Rectal smooth muscle tissue (tissue), 1 donor: ENCODE results near the gene DIP2C.

Experiments used
- H3K27ac ChIP-seq: one replicate; pipeline ENCODE4 v1.7.0; 2013; ENCODE audit warnings: low read depth, low read length, inconsistent platforms
- H3K27me3 ChIP-seq: one replicate; pipeline ENCODE4 v1.7.0; 2013; ENCODE audit warnings: low read length; ENCODE audit not compliant: control insufficient read depth, insufficient read depth
- H3K36me3 ChIP-seq: one replicate; pipeline ENCODE4 v1.7.0; 2013; ENCODE audit warnings: low read length; ENCODE audit not compliant: control insufficient read depth, insufficient read depth
- H3K4me1 ChIP-seq: one replicate; pipeline ENCODE4 v1.7.0; 2013; ENCODE audit warnings: low read length; ENCODE audit not compliant: control insufficient read depth, insufficient read depth
- H3K4me3 ChIP-seq: one replicate; pipeline ENCODE4 v1.7.0; 2013; ENCODE audit warnings: low read length
- H3K9ac ChIP-seq: one replicate; pipeline ENCODE4 v1.7.0; 2013; ENCODE audit warnings: low read length

DIP2C gene

DNA sequence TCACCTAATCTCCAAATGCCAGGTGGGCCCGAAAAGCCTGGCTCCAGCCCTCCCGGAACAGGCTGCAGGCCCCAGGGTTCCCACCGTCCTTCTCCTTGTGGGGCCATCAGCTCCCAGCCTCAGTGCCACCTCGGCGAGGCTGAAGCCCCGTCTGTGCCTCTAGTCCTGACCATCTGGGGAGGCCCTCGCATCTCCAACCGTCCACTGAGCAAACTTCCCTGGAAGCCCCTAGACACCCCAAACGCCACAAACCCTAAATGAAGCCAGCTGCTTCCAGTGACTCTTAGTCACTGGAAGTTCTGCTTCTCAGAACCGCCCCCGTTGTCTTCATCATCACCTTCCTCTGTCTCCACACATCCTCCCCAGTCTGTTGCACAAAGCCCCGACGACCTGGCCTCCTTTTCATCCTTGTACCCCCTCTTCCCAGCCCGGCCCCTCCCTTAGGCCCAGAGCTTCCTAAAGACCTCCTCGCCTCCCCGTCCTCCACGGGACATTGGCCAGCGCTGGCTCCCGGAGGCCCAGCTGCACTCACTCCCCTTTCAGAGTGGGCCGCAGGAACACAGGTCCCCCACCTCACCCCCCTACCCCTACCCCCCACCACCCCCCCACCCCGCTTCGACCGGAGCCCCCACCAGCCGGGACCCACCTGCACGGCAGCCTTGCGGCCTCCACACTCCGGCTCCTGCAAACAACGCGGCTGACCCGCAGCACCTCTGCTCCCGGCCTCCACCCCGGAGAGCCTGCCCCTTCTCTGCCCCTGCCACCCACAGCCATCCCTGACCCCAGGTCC lies 1.1 kb upstream of the DIP2C start:
- H3K36me3 ChIP-seq, result no peaks in the 10 kb centered on the region
- H3K9ac ChIP-seq, result peak overlapping the region; percentile 76
- peak overlapping the region; percentile 91 for H3K27ac ChIP-seq
- peaks cover 14% of the 10 kb centered on the region for H3K4me1 ChIP-seq
- H3K27me3 ChIP-seq, result no peaks in the 10 kb centered on the region
- H3K4me3 ChIP-seq, result peak overlapping the region; percentile 66

DNA sequence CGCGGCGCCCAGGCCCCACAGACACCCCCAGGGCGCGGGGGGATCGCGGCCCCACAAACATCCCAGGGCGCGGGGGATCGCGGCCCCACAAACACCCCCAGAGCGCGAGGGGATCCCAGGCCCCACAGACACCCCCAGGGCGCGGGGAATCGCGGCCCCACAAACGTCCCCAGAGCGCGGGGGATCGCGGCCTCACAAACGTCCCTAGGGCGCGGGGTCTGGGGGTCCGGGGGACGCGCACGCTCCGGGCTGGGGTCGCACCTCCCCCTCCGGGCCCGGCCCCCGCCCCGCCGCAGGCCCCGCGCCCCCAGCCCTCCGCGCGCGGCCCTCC lies 382 bp downstream of the DIP2C start:
- H3K4me3 ChIP-seq, result peak overlapping the region; percentile 70
- no peaks in the 10 kb centered on the region for H3K36me3 ChIP-seq
- H3K4me1 ChIP-seq, result peaks cover 20% of the 10 kb centered on the region
- H3K27ac ChIP-seq, result peak overlapping the region; percentile 93
- no peaks in the 10 kb centered on the region for H3K27me3 ChIP-seq
- peak overlapping the region; percentile 13 for H3K9ac ChIP-seq

DNA sequence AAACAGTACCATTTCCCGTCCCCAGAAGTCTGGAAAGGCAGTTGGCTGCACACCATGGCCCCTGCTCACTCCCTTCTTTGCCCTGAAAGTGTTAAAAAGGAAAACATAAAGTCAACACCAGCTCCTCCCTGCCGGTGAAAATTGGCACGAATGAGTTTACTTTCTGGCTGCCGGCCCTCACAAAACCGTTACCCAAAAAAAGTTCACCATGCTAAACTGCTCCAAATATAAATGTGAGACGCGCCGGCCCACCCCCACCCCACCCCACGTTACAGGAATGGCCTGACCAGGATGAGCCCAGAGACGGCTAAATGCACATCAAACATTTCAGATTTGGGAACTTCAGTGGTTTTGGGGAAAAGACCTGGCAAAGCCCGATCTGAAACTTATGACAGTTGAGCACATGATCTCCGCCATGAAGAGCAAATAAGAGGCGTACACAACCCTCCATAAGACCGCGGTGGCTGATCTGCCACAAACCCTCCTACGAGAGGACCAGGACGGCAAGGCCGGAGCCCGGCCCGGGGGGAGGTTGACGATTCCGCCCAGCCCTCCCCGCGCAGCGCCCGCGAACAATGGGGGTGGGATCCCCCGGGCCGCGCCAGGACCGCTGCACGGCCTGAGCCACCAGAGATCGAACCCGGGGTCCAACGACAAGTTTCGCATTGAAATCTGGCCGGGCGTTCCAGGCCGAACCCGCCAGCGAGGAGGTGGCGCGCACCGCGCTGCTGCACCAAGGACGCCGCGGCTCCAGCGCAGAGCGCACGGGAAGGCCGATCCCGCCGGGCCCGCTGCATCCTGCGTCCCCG lies 952 bp downstream of the DIP2C start:
- H3K9ac ChIP-seq, result peak overlapping the region; percentile 13
- no peaks in the 10 kb centered on the region for H3K27me3 ChIP-seq
- H3K4me3 ChIP-seq, result peak overlapping the region; percentile 70
- no peaks in the 10 kb centered on the region for H3K36me3 ChIP-seq
- H3K27ac ChIP-seq, result peak overlapping the region; percentile 93
- H3K4me1 ChIP-seq, result peaks cover 23% of the 10 kb centered on the region

DNA sequence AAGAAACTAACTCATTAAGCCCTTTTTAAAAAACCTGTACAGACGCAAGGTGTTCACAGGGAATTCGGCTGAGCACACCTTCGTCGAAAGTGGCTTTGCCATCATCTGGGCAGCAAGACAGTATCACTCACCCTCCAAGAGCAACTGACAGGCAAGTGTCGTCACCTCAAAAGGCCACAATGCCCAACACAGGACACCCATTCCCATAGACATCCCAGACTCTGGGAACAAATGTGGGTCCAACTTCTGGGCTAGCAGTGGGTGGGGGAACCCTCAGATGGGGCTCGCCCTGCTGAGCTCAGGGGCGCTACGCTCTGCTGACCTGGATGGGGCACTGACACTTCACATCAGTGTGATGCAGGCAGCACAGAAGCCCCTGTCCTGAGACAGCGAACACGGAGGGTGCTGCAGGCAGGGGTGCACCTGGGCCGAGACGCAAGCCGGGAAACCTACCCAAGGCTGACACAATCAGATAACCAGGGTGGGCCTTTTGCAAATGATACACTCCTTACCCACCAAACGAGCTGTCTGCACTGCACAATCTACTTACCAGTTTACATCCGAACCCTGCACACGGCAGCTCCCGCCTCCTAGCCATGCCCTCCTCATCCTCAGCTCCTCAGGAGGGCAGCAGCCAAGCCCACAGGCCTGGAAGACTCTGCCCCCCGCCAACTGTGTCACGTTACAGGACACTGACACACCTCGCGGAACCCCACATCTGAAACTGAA lies 1.7 kb downstream of the DIP2C start:
- peak overlapping the region; percentile 70 for H3K4me3 ChIP-seq
- H3K36me3 ChIP-seq, result no peaks in the 10 kb centered on the region
- no peaks in the 10 kb centered on the region for H3K27me3 ChIP-seq
- H3K9ac ChIP-seq, result no peak overlapping the region
- H3K27ac ChIP-seq, result peak overlapping the region; percentile 93
- peaks cover 26% of the 10 kb centered on the region for H3K4me1 ChIP-seq

DNA sequence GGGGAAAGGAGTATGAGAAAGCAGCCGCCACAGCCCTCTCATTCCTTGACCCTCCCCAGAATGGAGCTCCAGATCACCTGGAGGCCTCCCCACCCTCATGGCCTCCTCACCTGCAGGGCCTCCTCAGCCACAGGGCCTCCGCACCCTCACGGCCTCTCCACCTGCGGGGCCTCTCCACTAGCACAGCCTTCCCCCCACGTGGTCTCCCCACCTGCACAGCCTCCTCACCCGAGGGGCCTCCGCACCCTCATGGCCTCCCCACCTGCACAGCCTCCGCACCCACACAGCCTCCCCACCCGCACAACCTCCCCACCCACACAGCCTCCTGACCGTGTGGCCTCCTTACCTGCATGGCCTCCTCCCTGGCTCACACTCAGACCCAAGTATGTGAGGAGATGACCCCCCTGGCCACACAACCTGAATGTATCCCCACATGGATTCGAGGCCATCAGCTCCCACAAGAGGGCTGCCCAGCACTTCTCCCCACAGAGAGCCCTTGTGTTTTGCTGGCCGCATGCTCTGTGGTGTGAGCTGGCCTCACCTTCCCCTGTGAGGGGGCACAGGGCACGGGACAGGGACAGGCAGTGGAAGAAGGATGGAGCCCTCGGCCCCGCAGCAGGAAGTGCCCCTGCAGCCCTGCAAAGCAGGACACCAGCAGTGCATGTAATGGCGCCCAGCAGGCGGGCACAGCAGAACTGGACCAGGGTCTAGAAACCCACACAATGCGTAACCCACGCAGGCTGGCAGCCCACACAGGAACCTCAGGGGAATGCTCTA lies 3.1 kb downstream of the DIP2C start:
- H3K4me3 ChIP-seq, result no peak overlapping the region
- H3K4me1 ChIP-seq, result peaks cover 29% of the 10 kb centered on the region
- no peaks in the 10 kb centered on the region for H3K27me3 ChIP-seq
- H3K9ac ChIP-seq, result no peak overlapping the region
- no peaks in the 10 kb centered on the region for H3K36me3 ChIP-seq
- peak overlapping the region; percentile 20 for H3K27ac ChIP-seq

DNA sequence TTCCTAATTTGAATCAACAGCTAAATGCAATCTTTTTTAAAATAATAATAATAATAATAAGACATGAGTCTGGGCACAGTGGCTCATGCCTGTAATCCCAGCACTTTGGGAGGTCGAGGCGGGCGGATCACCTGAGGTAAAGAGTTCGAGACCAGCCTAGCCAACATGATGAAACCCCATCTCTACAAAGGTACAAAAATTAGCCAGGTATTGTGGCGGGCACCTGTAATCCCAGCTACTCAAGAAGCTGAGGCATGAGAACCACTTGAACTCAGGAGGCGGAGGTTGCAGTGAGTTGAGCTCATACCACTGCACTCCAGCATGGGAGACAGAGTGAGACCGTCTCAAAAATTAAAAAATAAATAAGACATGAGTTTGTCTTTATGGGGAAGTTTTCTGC lies 3.9 kb downstream of the DIP2C start:
- H3K36me3 ChIP-seq, result no peaks in the 10 kb centered on the region
- H3K27ac ChIP-seq, result no peak overlapping the region
- no peak overlapping the region for H3K4me3 ChIP-seq
- H3K9ac ChIP-seq, result no peak overlapping the region
- H3K4me1 ChIP-seq, result peaks cover 35% of the 10 kb centered on the region
- no peaks in the 10 kb centered on the region for H3K27me3 ChIP-seq

DNA sequence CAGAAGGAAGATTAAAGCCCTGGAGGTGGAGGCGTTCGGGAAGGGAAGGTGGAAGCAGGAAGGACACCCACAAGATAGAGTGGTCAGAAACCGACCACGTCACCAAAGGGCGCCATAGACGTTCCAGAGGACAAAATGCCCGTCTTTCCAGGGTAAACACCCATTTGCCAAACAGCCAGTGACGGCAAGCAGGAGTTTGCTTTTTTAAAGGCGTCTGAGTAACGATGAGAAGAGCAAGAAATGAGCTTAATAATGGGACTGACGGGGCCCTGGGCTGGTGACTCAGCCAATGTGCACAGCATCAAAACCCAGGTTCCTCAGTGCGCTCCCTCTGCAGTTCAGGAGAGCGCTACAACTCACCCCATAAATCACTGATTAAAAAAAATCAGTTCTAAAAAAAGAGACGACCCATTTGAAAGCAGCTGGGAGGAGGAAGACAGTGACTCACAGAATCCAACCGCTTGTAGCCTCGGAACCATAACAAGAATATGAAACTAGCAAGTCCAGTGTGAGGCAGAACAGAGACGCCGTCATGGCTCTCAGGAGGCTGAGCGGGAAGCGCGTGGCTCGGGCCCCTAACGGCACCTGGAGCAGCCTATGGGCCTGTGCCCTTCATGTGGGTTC lies 5.9 kb downstream of the DIP2C start:
- peaks cover 43% of the 10 kb centered on the region for H3K4me1 ChIP-seq

DNA sequence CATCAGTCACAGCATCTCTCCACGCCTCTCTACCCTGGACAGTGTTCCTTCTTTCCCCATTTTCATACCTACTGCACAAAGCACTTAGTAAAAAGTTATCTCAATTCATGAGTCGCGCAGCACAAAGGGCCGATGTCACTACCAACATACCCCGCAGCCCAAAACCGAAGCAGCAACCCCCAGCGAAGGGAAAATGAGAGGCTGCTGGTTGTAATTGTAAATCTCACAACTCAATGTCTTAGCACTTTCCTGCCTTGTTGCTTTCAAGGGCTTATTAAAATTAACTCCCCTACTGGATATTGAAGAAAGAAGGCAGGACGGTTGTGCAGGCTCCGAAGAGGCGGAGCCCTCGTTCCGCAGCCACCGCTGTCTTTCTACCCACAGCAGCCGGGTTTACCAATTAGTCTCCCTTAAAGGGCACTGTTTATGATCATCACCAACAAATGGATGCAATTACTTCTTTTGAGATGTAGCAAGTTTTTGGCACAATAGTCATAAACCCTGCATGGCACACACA lies 6.5 kb downstream of the DIP2C start:
- no peaks in the 10 kb centered on the region for H3K27me3 ChIP-seq
- peak overlapping the region; percentile 38 for H3K4me3 ChIP-seq
- H3K4me1 ChIP-seq, result peaks cover 43% of the 10 kb centered on the region
- H3K27ac ChIP-seq, result peak overlapping the region; percentile 89
- no peak overlapping the region for H3K9ac ChIP-seq
- H3K36me3 ChIP-seq, result no peaks in the 10 kb centered on the region

More for the DNA sequence above, 5.9 kb downstream of the DIP2C start:
- Histone ChIP-seq H3K27ac (peak overlapping the region; percentile 89), H3K27me3 (no peaks in the 10 kb centered on the region), H3K4me3 (peak overlapping the region; percentile 38), H3K36me3 (no peaks in the 10 kb centered on the region), H3K9ac (no peak overlapping the region)

DNA sequence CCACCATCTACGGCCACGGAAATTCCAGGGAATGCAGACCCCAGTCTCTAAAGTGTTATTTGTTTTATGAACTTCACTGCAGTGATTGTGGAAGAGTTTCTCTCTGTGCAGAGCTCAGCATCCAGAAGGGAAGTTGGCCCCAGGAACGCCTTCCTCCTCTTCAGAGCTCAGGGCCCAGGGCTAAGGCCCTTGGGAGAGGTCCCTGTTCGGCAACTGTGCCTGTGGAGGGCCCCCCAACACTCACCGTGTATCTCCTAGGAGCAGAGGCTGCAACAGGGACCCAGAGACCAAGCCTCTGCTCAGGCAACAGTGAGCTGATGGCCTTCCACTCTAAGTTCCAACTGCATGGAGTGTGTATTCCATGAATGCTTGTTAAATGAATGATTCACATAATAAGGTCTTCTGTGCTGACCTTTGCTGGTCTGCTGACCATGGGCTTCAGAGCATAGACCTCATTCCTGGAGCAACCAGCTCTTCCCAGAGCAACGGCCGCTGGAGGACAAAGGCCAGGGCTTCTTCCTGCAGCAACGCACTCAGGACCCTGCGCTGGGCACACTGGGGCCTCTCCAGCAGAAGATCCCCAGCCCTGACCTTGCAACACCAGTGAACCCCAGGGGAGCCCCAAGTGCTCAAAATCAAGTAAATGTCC lies 7.7 kb downstream of the DIP2C start:
- Histone ChIP-seq H3K36me3 (no peaks in the 10 kb centered on the region), H3K4me3 (no peak overlapping the region), H3K4me1 (peaks cover 36% of the 10 kb centered on the region), H3K9ac (no peak overlapping the region), H3K27ac (no peak overlapping the region), H3K27me3 (no peaks in the 10 kb centered on the region)

DNA sequence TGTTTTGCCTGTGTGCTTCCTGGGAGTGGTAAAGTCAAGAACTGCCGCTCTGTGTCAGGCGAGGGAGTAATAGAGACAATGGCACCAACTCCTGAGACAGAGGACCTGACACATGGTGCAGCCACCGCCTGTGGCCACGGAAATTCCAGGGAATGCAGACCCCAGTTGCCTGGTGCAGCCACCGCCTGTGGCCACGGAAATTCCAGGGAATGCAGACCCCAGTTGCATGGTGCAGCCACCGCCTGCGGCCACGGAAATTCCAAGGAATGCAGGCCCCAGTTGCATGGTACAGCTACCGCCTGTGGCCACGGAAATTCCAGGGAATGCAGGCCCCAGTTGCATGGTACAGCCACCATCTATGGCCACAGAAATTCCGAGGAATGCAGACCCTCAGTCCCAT lies 8.7 kb downstream of the DIP2C start:
- Histone ChIP-seq H3K36me3 (no peaks in the 10 kb centered on the region), H3K4me3 (no peak overlapping the region), H3K4me1 (peaks cover 32% of the 10 kb centered on the region), H3K27ac (peak overlapping the region; percentile 74), H3K9ac (no peak overlapping the region), H3K27me3 (no peaks in the 10 kb centered on the region)

DNA sequence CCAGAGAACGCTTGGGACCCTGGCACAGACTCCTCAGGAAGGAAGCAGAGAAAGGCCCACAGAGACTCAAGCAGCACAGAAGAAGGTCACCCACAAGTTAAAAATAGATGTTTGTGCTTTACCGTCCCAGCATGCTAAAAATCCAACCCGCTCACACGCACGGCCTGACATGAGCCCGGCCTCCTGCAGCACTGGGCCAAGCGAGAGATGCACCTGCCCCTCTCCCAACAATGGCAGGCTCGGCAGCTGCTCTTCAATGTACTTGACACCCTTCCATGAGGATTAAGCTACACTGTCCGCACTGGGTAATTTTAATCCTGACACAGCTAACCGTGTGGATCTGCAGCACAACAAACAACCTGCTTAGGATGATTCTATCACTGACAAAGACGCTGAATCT lies 9.3 kb downstream of the DIP2C start:
- peak overlapping the region; percentile 10 for H3K9ac ChIP-seq
- H3K4me1 ChIP-seq, result peaks cover 32% of the 10 kb centered on the region
- H3K27ac ChIP-seq, result peak overlapping the region; percentile 74
- H3K27me3 ChIP-seq, result no peaks in the 10 kb centered on the region
- no peak overlapping the region for H3K4me3 ChIP-seq
- no peaks in the 10 kb centered on the region for H3K36me3 ChIP-seq
